Chondrocyte (in vitro differentiated cells): Measurements from ENCODE around the gene PDZD4. TPM values are rescaled to one million over a fixed set of nuclear protein-coding genes. Genes with fewer than 3 reads are reported as not detected.

ENCODE experiments used
- DNase-seq: peaks from one replicate; pipeline ENCODE4 v3.0.0; 2021; ENCODE audit warnings: mixed read lengths, low spot score
- H3K27ac Mint-ChIP-seq: one replicate; pipeline ENCODE4 v1.8.0; 2021; ENCODE audit warnings: mild to moderate bottlenecking, moderate library complexity, mixed read lengths; ENCODE audit not compliant: unreplicated experiment
- H3K27me3 Mint-ChIP-seq: 2 replicates; pipeline ENCODE4 v1.8.0; 2021; ENCODE audit warnings: low read depth, mixed read lengths
- H3K36me3 Mint-ChIP-seq: 2 replicates; pipeline ENCODE4 v1.8.0; 2021; ENCODE audit warnings: low read depth, mixed read lengths
- H3K4me1 Mint-ChIP-seq: 2 replicates; pipeline ENCODE4 v1.8.0; 2021; ENCODE audit warnings: low read depth, mild to moderate bottlenecking, mixed read lengths
- H3K4me3 Mint-ChIP-seq: one replicate; pipeline ENCODE4 v1.8.0; 2021; ENCODE audit warnings: mild to moderate bottlenecking, moderate library complexity, mixed read lengths; ENCODE audit not compliant: unreplicated experiment
- H3K9me3 Mint-ChIP-seq: 2 replicates; pipeline ENCODE4 v1.8.0; 2021; ENCODE audit warnings: low read depth, mixed read lengths
- total RNA-seq: library from RNA; stranded (reverse); gene quantifications from 3 replicates; pipeline ENCODE4 v1.2.1, GENCODE V29; 2021
- TF ChIP-seq, protein P1 (sequence below): fragments of 200-600 bp; sonication (generic); IDR thresholded peaks from 2 replicates; pipeline ENCODE4 v1.5.0; 2021; ENCODE audit warnings: antibody characterized with exemption, mild to moderate bottlenecking, moderate library complexity

The PDZD4 gene
- total RNA-seq, 1 donor from 2014 or later: 24.8 TPM

DNA sequence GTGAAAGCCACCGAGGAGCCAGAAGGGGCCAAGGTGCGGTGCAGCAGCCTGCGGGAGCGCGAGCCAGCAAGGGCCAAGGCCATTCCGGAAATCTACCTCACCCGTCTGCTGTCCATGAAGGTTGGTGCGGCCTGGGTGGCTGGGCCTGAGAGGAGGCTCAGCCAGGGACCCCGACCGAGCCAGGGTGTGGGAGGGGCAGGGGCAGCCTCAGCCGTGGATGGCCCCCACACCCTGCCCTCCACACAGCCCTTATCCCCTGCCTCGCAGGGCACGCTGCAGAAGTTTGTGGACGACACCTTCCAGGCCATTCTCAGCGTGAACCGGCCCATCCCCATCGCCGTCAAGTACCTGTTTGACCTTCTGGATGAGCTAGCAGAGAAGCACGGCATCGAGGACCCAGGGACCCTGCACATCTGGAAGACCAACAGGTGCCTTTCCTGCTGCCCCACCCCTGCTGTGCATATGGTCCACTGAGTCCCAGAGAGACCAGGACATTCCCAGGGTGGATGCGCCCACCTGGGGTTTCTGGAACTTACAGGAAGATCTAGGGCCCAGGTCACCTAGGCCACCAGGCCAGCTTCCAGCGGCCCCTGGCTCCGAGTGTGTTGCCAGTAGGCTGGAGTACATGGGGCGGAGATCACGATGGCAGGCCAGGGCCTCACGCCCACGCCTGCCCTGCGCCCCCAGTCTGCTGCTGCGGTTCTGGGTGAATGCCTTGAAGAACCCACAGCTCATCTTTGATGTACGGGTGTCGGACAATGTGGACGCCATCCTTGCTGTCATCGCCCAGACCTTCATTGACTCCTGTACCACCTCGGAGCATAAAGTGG is 52.9 kb downstream of the PDZD4 start:
- peak; percentile 76 for DNase-seq
- TF ChIP-seq, protein P1, sequence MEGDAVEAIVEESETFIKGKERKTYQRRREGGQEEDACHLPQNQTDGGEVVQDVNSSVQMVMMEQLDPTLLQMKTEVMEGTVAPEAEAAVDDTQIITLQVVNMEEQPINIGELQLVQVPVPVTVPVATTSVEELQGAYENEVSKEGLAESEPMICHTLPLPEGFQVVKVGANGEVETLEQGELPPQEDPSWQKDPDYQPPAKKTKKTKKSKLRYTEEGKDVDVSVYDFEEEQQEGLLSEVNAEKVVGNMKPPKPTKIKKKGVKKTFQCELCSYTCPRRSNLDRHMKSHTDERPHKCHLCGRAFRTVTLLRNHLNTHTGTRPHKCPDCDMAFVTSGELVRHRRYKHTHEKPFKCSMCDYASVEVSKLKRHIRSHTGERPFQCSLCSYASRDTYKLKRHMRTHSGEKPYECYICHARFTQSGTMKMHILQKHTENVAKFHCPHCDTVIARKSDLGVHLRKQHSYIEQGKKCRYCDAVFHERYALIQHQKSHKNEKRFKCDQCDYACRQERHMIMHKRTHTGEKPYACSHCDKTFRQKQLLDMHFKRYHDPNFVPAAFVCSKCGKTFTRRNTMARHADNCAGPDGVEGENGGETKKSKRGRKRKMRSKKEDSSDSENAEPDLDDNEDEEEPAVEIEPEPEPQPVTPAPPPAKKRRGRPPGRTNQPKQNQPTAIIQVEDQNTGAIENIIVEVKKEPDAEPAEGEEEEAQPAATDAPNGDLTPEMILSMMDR: no peak
- H3K4me3 Mint-ChIP-seq: no peak overlapping the region
- H3K27ac Mint-ChIP-seq: no peak overlapping the region
- H3K9me3 Mint-ChIP-seq: no peaks in the 10 kb centered on the region
- H3K4me1 Mint-ChIP-seq: no peaks in the 10 kb centered on the region
- no peaks in the 10 kb centered on the region for H3K27me3 Mint-ChIP-seq
- H3K36me3 Mint-ChIP-seq: no peaks in the 10 kb centered on the region

DNA sequence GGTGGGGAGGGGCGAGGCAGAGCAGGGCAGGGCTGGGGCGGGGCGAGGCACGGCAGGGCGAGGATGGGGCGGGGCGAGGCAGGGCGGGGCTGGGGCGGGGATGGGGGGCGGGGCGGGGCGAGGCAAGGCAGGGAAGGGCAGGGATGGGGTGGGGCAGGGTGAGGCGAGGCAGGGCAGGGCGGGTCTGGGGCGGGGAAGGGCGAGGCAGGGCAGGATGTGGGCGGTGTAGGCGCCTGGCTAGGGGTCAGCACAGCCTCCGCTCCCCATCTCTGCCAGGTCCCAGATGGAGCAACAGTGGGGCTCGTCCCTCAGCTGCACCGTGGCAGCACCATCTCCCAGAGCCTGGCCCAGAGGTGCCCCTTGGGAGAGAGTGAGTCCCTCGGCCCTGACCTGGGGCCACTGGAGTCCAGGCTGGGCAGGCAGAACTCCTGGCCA is 53.7 kb downstream of the PDZD4 start:
- TF ChIP-seq, protein P1: no peak
- Mint-ChIP-seq H3K4me3 (no peak overlapping the region), H3K36me3 (no peaks in the 10 kb centered on the region), H3K9me3 (no peaks in the 10 kb centered on the region), H3K27ac (no peak overlapping the region), H3K27me3 (no peaks in the 10 kb centered on the region), H3K4me1 (no peaks in the 10 kb centered on the region)
- DNase-seq: peak; percentile 76

DNA sequence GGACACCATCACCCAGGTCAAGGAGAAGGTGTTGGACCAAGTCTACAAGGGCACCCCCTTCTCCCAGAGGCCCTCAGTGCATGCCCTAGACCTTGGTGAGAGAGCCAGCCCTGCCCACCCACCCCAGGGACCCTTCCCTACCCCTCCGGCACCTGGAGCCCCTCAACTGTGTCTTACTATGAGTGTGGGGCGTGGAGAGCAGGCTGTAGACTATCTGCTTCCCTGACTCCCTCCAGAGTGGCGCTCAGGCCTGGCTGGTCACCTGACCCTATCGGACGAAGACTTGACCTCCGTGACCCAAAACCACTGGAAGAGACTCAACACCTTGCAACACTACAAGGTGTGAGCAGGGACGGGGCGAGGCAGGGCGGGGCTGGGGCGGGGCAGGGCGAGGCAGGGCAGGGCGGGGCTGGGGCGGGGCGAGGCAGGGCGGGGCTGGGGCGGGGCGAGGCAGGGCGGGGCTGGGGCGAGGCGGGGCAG is 54.2 kb downstream of the PDZD4 start:
- TF ChIP-seq, protein P1: no peak
- Mint-ChIP-seq H3K9me3 (no peaks in the 10 kb centered on the region), H3K27ac (no peak overlapping the region), H3K4me3 (no peak overlapping the region), H3K4me1 (no peaks in the 10 kb centered on the region), H3K36me3 (no peaks in the 10 kb centered on the region), H3K27me3 (no peaks in the 10 kb centered on the region)
- no peak for DNase-seq

DNA sequence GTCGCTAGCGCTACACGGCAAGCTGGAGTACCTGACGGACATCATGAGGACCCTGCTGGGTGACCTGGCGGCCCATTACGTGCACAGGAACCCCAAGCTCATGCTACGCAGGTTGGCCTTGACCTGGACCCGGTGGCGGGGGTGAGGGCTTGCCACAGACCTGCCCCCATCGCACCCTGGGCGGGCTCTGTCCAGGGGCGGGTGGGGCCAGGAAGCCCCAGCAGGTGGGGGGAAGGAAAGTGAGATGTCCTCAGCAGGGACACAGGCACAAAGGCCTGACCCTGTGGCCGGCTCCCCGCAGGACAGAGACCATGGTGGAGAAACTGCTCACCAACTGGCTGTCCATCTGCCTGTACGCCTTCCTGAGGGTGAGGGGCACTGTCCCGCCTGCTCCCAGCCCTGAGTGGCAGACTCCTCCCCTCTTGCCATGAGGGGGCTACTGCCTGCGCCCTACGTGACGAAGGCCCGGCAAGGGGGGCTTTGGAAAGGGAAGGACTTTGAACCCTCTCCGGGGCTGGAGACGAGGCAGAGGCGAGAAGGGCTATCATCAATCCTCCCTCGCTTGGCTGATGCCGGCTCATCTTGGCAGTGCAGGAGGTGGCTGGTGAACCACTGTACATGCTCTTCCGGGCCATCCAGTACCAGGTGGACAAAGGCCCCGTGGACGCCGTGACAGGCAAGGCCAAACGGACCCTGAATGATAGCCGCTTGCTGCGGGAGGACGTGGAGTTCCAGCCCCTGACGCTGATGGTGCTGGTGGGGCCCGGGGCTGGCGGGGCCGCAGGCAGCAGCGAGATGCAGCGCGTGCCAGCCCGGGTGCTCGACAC is 54.8 kb downstream of the PDZD4 start:
- Mint-ChIP-seq H3K4me1 (no peaks in the 10 kb centered on the region), H3K27me3 (no peaks in the 10 kb centered on the region), H3K27ac (no peak overlapping the region), H3K36me3 (no peaks in the 10 kb centered on the region), H3K4me3 (no peak overlapping the region), H3K9me3 (no peaks in the 10 kb centered on the region)
- peak; percentile 85 for DNase-seq
- TF ChIP-seq, protein P1: no peak

DNA sequence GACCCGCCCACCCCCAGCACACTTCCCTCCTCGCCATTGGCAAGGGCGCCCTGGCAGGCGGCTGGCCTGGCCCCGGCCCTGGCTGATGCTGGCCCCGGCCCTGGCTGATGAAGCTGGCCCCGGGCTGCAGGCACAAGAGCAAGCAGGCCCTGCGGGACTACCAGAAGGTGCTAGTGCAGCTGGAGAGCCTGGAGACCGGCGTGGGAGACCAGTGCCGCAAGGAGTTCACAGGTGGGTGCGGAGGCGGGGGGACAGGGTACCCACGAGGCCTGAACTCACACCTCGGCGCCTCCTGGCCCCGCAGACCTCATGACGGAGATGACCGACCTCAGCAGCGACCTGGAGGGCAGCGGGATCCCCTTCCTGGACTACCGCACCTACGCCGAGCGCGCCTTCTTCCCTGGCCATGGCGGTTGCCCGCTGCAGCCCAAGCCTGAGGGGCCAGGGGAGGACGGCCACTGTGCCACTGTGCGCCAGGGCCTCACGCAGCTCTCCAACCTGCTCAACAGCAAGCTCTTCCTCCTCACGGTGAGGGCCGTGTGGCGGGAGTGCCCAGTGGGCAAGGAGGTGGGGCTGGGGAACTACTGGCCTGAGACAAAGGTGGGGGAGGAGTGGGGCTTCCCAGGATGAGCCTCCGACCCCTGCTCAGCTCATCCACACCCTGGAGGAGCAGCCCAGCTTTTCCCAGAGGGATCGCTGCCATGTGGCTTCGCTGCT is 55.6 kb downstream of the PDZD4 start:
- no peaks in the 10 kb centered on the region for H3K4me1 Mint-ChIP-seq
- TF ChIP-seq, protein P1: no peak
- peak; percentile 91 for DNase-seq
- peaks cover 2% of the 10 kb centered on the region for H3K36me3 Mint-ChIP-seq
- H3K27ac Mint-ChIP-seq: no peak overlapping the region
- H3K27me3 Mint-ChIP-seq: no peaks in the 10 kb centered on the region
- no peak overlapping the region for H3K4me3 Mint-ChIP-seq
- no peaks in the 10 kb centered on the region for H3K9me3 Mint-ChIP-seq
